NOMO-1 treated with DMSO at 0.1 percent for 48 hours (cell line): ENCODE measurements around the gene DBT.
"Not testable (repeated sequence)": the region's sequence is repeated elsewhere in the genome, so short reads cannot be mapped to it uniquely, and the experiment has no call there.

Experiments used
- DNase-seq: peaks from one replicate; lab custom pipeline; 2025; ENCODE audit not compliant: unreplicated experiment; lab: John Stamatoyannopoulos, UW

DBT gene

GRCh38 chr1:100202703-100203102, 46.9 kb downstream of the DBT start:
- DNase-seq, result not testable (repeated sequence)

GRCh38 chr1:100200060-100200459, 49.6 kb downstream of the DBT start:
- DNase-seq, result not testable (repeated sequence)

DNA sequence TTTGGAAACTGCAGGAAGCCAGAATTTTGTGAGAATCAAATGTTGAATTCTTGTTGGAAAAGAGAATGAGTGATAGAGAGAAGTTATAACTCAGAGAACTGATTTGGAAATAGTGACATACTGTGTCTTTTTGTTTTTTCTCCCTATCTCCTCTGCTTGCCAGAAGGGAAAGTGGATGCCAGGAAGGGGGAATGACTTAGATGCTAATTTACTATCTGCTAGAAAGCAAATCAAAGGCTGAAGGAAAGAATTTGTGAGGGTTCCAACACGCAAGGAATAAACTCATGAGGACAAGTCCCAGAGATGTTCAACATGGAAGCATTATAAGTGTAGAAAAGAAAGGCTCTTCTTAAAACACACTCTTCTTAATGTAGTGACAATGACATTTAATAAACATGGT, 51.0 kb downstream of the DBT start:
- no peak for DNase-seq

- no peak for DNase-seq
These were observed 61.0 kb downstream of the DBT start for GRCh38 chr1:100188617-100189016.

- DNase-seq, result no peak
These were observed 61.7 kb downstream of the DBT start for GRCh38 chr1:100187912-100188311.

DNA sequence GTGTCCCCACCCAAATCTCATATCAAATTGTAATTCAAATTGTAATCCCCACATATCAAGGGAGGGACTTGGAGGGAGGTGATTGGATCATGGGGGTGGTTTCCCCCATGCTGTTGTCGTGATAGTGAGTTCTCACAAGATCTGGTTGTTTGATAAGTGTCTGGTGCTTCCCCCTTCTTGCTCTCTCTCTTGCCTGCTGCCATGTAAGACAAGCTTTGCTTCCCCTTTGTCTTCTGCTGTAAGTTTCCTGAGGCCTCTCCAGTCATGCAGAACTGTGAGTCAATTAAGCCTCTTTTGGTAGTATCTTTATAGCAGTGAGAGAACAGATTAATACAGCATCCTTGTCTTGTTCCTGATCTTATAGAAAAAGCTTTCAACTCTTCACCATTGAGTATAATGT, 65.1 kb downstream of the DBT start:
- no peak for DNase-seq

GRCh38 chr1:100183370-100183769, 66.3 kb downstream of the DBT start:
- DNase-seq, result no peak

DNA sequence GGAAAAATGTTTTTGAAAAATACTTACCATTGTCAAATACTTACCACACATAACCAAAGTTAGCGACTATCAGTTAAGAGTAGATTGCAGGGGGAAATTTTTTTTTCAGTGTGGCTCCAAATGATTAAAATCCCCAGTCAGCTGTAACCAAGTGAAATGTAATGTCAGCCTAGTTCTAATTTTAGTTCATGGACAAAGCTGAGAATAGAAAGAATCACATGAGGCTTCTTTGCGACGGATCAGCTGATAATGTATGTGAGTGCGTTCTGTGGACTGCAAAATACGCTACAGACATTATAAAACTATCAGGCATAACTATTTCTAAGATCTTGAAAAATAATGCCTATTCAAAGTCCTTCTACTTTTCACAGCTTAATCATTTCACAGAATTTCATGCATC, 71.5 kb downstream of the DBT start, which contains the start of gene LRRC39:
Gene LRRC39, minus strand, starts transcription at position 166 of the 400 bp plus-strand sequence. CDS start 9,740 bp downstream, outside the sequence.
- DNase-seq, result no peak

- DNase-seq, result no peak
These were observed 72.2 kb downstream of the DBT start for GRCh38 chr1:100177295-100178041.

- no peak for DNase-seq
These were observed 81.6 kb downstream of the DBT start for GRCh38 chr1:100168051-100168450.

DNA sequence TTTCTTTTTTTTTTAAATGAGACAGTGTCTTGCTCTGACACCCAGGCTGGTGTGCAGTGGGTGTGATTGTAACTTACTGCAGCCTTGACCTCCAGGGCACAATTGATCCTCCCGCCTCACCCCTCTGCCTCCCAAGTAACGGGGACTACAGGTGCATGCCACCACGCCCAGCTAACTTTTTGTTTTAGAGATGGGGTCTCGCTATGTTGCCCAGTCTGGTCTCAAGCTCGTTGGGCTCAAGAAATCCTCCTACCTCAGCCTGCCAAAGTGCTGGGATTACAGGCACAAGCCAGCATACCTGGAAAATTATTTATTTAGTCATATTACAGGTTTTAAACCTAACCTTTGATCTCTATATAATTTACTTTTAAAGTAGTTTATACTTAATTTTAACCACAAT, 84.9 kb downstream of the DBT start:
- no peak for DNase-seq

GRCh38 chr1:100164216-100164615, 85.4 kb downstream of the DBT start:
- no peak for DNase-seq

GRCh38 chr1:100162881-100163280, 86.8 kb downstream of the DBT start:
- no peak for DNase-seq

DNA sequence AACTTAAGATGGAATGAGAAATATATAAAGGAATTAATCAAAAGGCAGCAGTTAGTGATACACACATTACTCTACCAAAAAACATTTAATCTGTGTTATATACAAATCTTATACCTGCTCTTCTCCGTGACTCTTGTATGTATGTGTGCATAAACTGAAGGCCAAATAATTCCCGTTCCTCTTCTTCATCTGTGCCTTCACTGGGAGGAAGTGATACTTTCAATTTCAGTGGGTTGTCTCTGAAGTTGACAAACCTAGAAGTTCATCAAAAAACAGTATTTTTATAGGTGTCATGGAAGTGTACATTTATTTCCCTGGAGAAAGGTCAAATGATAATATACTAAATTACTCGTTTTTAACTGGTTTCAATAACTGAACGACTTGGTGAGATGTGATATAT, 97.4 kb downstream of the DBT start:
- peak; percentile 70 for DNase-seq

GRCh38 chr1:100151679-100152078, 98.0 kb downstream of the DBT start:
- no peak for DNase-seq

DNA sequence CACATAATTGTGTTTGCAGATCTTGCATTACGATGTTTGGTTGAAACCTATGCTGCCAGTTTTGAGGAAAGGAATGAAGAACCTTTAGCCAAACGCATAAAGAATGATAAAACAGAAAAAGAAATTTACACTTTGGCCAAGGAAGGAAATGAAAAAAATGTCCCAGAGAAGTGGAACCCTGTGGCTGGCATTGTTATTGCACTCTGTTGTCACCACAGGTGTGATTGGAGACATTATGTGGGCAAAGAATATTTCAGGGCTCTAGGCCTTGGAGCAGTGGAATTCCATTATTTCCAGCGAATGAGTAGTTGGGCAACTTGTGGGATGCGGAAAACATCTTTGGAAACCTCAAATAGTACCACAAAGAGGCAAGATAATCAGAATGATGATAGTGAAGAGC, 101.8 kb downstream of the DBT start:
- no peak for DNase-seq

- no peak for DNase-seq
These were observed 102.7 kb downstream of the DBT start for GRCh38 chr1:100146958-100147357.

GRCh38 chr1:100145116-100145515, 104.5 kb downstream of the DBT start:
- DNase-seq, result no peak

DNA sequence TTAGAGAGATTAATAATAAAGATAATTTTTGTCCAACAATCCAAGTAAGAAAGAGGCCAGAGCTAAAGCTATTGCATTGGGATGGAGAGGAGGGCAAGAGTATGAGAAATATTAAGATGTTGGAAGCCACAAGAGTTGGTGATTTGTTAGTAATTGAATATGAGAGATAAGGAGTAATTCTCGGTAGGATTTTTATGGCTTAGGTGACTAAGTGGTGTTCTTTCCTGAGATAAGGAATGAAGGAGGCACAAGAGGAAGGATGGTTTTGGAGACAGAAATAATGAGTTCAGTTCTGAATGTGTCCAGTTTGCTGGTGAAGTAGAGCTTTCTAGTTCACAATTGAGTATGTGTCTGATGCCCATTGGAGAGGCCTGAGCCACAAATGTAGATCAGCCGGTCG, 107.3 kb downstream of the DBT start:
- DNase-seq, result no peak

GRCh38 chr1:100141192-100141591, 108.4 kb downstream of the DBT start:
- DNase-seq, result no peak

GRCh38 chr1:100137602-100138001, 112.0 kb downstream of the DBT start:
- no peak for DNase-seq
